ENCODE results near the gene EIF4E1B.

Gene EIF4E1B

DNA sequence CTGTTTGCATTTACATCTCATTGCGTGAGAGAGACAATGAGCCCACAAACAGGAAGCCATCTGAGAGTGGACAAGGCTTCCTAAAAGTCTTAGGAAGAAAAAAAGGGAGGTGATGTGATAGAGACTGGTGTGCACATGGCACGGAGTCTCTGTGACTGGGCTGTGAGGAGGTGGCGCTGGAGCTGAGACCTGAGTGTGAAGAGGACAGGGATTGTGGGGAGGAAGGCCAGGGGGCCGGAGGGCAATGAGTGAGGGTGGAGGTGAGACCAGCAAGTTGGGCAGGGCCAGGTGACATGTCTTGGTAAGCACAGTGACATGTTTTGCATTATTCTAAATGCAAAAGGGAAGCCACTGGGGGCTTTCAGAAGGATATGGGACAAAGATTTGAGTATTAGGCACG lies 61.9 kb downstream of the EIF4E1B start:
- Histone ChIP-seq H4K8ac (ENCODE audit: low read depth, low read length) (no peak overlapping the region), H2BK120ac (ENCODE audit: insufficient read depth, low read length, poor library complexity) (no peak overlapping the region), H3K27ac (ENCODE audit: low read depth, low read length) (no peak overlapping the region), H3K4me1 (ENCODE audit: control insufficient read depth in 1 of 2, insufficient read depth in 2 of 2, low read length in 2 of 2) (no peaks in the 10 kb centered on the region), H3K4ac (ENCODE audit: low read depth, low read length) (no peak overlapping the region), H3K36me3 (ENCODE audit: control insufficient read depth in 1 of 2, insufficient read depth in 2 of 2, low read length in 2 of 2) (no peaks in the 10 kb centered on the region), H3K79me1 (ENCODE audit: low read length) (no peaks in the 10 kb centered on the region), H3K9ac (ENCODE audit: low read length) (no peak overlapping the region), H3K18ac (ENCODE audit: low read length) (no peak overlapping the region), H4K12ac (ENCODE audit: low read depth, low read length) (no peak overlapping the region), H3K4me2 (ENCODE audit: low read length) (no peak overlapping the region), H2BK12ac (ENCODE audit: low read length) (no peak overlapping the region), H2AFZ (ENCODE audit: insufficient read depth, low read length, poor library complexity) (no peak overlapping the region), H3K79me2 (ENCODE audit: control insufficient read depth, insufficient read depth, low read length, poor library complexity) (no peaks in the 10 kb centered on the region), H2BK5ac (ENCODE audit: low read depth, low read length, poor library complexity) (no peak overlapping the region), H3K9me3 (ENCODE audit: insufficient read depth, low read depth, low read length) (peaks cover 3% of the 10 kb centered on the region), H3K14ac (ENCODE audit: low read length) (no peak overlapping the region), H4K91ac (ENCODE audit: low read depth, low read length) (no peak overlapping the region), H2AK5ac (ENCODE audit: low read length) (no peak overlapping the region), H3K4me3 (ENCODE audit: low read depth, low read length) (no peak overlapping the region), H3K27me3 (ENCODE audit: insufficient read depth, low read length) (no peaks in the 10 kb centered on the region), H3K23ac (ENCODE audit: low read length) (no peak overlapping the region)
- DNase-seq, result no peak
- no CpG with 5 or more reads among the region's 5 CpGs for WGBS (ENCODE audit: extremely low coverage, insufficient coverage, insufficient read length)

DNA sequence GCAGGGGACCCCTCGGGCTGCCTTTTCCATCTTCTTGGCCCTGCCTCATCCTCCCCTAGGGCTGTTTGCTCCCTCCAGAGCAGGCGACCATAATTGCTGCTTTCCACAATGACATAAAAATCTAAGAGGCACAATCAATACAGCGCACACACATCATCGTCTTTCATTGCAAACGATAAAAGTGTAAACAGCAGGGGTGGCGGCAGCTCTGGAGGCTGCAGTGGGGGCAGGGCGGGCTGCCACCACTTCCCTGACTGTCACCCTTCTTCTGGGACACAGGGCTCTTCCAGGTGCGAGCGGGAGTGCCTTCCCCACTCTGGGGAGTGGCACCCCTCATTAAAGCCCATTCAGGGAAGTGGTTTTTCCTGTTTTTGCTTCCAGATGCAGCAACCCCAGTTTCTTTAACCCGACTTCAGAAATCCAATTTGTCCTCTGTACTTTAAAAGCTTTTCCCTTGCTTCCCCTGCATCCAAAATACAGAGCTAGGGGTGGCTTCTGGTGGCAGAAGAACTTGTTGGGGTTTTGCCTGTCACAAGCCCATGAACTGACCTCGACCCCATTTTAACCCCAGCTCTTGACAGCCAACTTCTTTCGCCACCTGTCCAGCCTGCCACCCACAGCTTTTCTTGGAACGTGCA lies 62.5 kb downstream of the EIF4E1B start:
- H3K14ac ChIP-seq (ENCODE audit: low read length), result no peak overlapping the region
- H2BK120ac ChIP-seq (ENCODE audit: insufficient read depth, low read length, poor library complexity), result no peak overlapping the region
- no peak overlapping the region for H3K4ac ChIP-seq (ENCODE audit: low read depth, low read length)
- no peak overlapping the region for H3K9ac ChIP-seq (ENCODE audit: low read length)
- H3K27ac ChIP-seq (ENCODE audit: low read depth, low read length), result no peak overlapping the region
- H3K18ac ChIP-seq (ENCODE audit: low read length), result no peak overlapping the region
- WGBS (ENCODE audit: extremely low coverage, insufficient coverage, insufficient read length), result no CpG with 5 or more reads among the region's 13 CpGs
- H3K4me2 ChIP-seq (ENCODE audit: low read length), result no peak overlapping the region
- H3K4me1 ChIP-seq (ENCODE audit: control insufficient read depth in 1 of 2, insufficient read depth in 2 of 2, low read length in 2 of 2), result no peaks in the 10 kb centered on the region
- no peak overlapping the region for H2BK12ac ChIP-seq (ENCODE audit: low read length)
- no peaks in the 10 kb centered on the region for H3K27me3 ChIP-seq (ENCODE audit: insufficient read depth, low read length)
- no peak overlapping the region for H3K4me3 ChIP-seq (ENCODE audit: low read depth, low read length)
- no peak overlapping the region for H4K91ac ChIP-seq (ENCODE audit: low read depth, low read length)
- no peaks in the 10 kb centered on the region for H3K36me3 ChIP-seq (ENCODE audit: control insufficient read depth in 1 of 2, insufficient read depth in 2 of 2, low read length in 2 of 2)
- H4K12ac ChIP-seq (ENCODE audit: low read depth, low read length), result no peak overlapping the region
- no peaks in the 10 kb centered on the region for H3K79me1 ChIP-seq (ENCODE audit: low read length)
- no peak overlapping the region for H2AK5ac ChIP-seq (ENCODE audit: low read length)
- H3K9me3 ChIP-seq (ENCODE audit: insufficient read depth, low read depth, low read length), result peaks cover 6% of the 10 kb centered on the region
- DNase-seq, result no peak
- H3K79me2 ChIP-seq (ENCODE audit: control insufficient read depth, insufficient read depth, low read length, poor library complexity), result no peaks in the 10 kb centered on the region
- no peak overlapping the region for H4K8ac ChIP-seq (ENCODE audit: low read depth, low read length)
- no peak overlapping the region for H2AFZ ChIP-seq (ENCODE audit: insufficient read depth, low read length, poor library complexity)
- H2BK5ac ChIP-seq (ENCODE audit: low read depth, low read length, poor library complexity), result no peak overlapping the region
- no peak overlapping the region for H3K23ac ChIP-seq (ENCODE audit: low read length)

DNA sequence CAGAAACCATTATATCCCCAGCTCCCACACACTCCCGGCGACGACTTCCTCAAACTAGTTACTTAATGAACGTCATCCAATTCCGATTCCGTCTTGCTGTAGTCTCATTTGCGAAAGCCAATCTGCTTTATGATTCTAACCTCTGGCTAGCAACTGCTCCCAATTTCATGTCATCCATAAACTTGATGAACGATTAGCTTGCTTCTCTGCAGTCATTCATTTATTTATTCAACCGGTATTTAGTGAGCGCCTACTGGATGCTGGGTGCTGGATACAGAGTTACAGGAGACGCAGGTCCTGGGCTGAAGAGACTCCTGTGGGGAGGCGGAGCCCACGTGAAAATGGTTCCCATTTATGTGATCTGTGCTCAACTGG lies 63.0 kb downstream of the EIF4E1B start:
- H3K4me3 ChIP-seq (ENCODE audit: low read depth, low read length), result no peak overlapping the region
- H3K27me3 ChIP-seq (ENCODE audit: insufficient read depth, low read length), result no peaks in the 10 kb centered on the region
- WGBS (ENCODE audit: extremely low coverage, insufficient coverage, insufficient read length), result no CpG with 5 or more reads among the region's 13 CpGs
- no peaks in the 10 kb centered on the region for H3K36me3 ChIP-seq (ENCODE audit: control insufficient read depth in 1 of 2, insufficient read depth in 2 of 2, low read length in 2 of 2)
- H2BK12ac ChIP-seq (ENCODE audit: low read length), result no peak overlapping the region
- no peak overlapping the region for H2AK5ac ChIP-seq (ENCODE audit: low read length)
- H2BK5ac ChIP-seq (ENCODE audit: low read depth, low read length, poor library complexity), result no peak overlapping the region
- no peak overlapping the region for H3K23ac ChIP-seq (ENCODE audit: low read length)
- no peak overlapping the region for H4K12ac ChIP-seq (ENCODE audit: low read depth, low read length)
- no peak overlapping the region for H2BK120ac ChIP-seq (ENCODE audit: insufficient read depth, low read length, poor library complexity)
- DNase-seq, result no peak
- H4K8ac ChIP-seq (ENCODE audit: low read depth, low read length), result no peak overlapping the region
- H3K9me3 ChIP-seq (ENCODE audit: insufficient read depth, low read depth, low read length), result peaks cover 6% of the 10 kb centered on the region
- no peak overlapping the region for H4K91ac ChIP-seq (ENCODE audit: low read depth, low read length)
- no peak overlapping the region for H2AFZ ChIP-seq (ENCODE audit: insufficient read depth, low read length, poor library complexity)
- H3K9ac ChIP-seq (ENCODE audit: low read length), result no peak overlapping the region
- no peaks in the 10 kb centered on the region for H3K4me1 ChIP-seq (ENCODE audit: control insufficient read depth in 1 of 2, insufficient read depth in 2 of 2, low read length in 2 of 2)
- no peak overlapping the region for H3K4ac ChIP-seq (ENCODE audit: low read depth, low read length)
- no peak overlapping the region for H3K4me2 ChIP-seq (ENCODE audit: low read length)
- no peak overlapping the region for H3K27ac ChIP-seq (ENCODE audit: low read depth, low read length)
- no peak overlapping the region for H3K14ac ChIP-seq (ENCODE audit: low read length)
- no peaks in the 10 kb centered on the region for H3K79me2 ChIP-seq (ENCODE audit: control insufficient read depth, insufficient read depth, low read length, poor library complexity)
- H3K79me1 ChIP-seq (ENCODE audit: low read length), result no peaks in the 10 kb centered on the region
- H3K18ac ChIP-seq (ENCODE audit: low read length), result no peak overlapping the region

DNA sequence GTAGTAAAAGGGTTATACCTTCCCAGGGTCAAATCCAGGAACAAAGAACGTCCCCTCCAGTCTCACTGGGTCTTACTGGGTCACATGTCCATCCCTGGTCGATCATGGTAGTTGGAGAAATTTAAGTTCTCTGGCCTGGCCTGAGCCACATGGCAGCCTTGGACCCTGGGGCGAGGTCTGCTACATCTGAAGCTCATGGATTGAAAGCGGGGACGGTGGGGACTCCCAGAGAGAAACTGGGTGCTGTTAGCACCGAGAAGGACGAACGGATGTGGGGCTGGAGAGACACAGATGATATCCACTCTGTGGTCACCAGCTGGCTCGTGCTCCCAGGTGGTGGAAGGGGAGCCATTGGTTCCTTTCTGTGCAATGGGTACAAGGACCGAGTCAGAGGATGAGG lies 63.7 kb downstream of the EIF4E1B start:
- H2BK12ac ChIP-seq (ENCODE audit: low read length), result no peak overlapping the region
- H3K27ac ChIP-seq (ENCODE audit: low read depth, low read length), result no peak overlapping the region
- H2AK5ac ChIP-seq (ENCODE audit: low read length), result no peak overlapping the region
- no peak overlapping the region for H2BK120ac ChIP-seq (ENCODE audit: insufficient read depth, low read length, poor library complexity)
- H2BK5ac ChIP-seq (ENCODE audit: low read depth, low read length, poor library complexity), result no peak overlapping the region
- no peak overlapping the region for H3K18ac ChIP-seq (ENCODE audit: low read length)
- no peaks in the 10 kb centered on the region for H3K79me1 ChIP-seq (ENCODE audit: low read length)
- H3K4me3 ChIP-seq (ENCODE audit: low read depth, low read length), result no peak overlapping the region
- H3K36me3 ChIP-seq (ENCODE audit: control insufficient read depth in 1 of 2, insufficient read depth in 2 of 2, low read length in 2 of 2), result no peaks in the 10 kb centered on the region
- no CpG with 5 or more reads among the region's 10 CpGs for WGBS (ENCODE audit: extremely low coverage, insufficient coverage, insufficient read length)
- no peak for DNase-seq
- no peak overlapping the region for H4K8ac ChIP-seq (ENCODE audit: low read depth, low read length)
- H3K14ac ChIP-seq (ENCODE audit: low read length), result no peak overlapping the region
- no peaks in the 10 kb centered on the region for H3K4me1 ChIP-seq (ENCODE audit: control insufficient read depth in 1 of 2, insufficient read depth in 2 of 2, low read length in 2 of 2)
- no peak overlapping the region for H4K12ac ChIP-seq (ENCODE audit: low read depth, low read length)
- H4K91ac ChIP-seq (ENCODE audit: low read depth, low read length), result no peak overlapping the region
- no peaks in the 10 kb centered on the region for H3K79me2 ChIP-seq (ENCODE audit: control insufficient read depth, insufficient read depth, low read length, poor library complexity)
- H3K23ac ChIP-seq (ENCODE audit: low read length), result no peak overlapping the region
- peaks cover 6% of the 10 kb centered on the region for H3K9me3 ChIP-seq (ENCODE audit: insufficient read depth, low read depth, low read length)
- H2AFZ ChIP-seq (ENCODE audit: insufficient read depth, low read length, poor library complexity), result no peak overlapping the region
- no peak overlapping the region for H3K4ac ChIP-seq (ENCODE audit: low read depth, low read length)
- no peaks in the 10 kb centered on the region for H3K27me3 ChIP-seq (ENCODE audit: insufficient read depth, low read length)
- no peak overlapping the region for H3K9ac ChIP-seq (ENCODE audit: low read length)
- H3K4me2 ChIP-seq (ENCODE audit: low read length), result no peak overlapping the region

All from trophoblast cell (in vitro differentiated cells and primary cell).